ENCODE data around the gene AASS. TPM values are rescaled to one million over a fixed set of nuclear protein-coding genes. Genes with fewer than 3 reads are reported as not detected.

The AASS gene
- total and polyA plus RNA-seq, 7 donors: 2.8 to 9.6 (median 4.8) TPM

DNA sequence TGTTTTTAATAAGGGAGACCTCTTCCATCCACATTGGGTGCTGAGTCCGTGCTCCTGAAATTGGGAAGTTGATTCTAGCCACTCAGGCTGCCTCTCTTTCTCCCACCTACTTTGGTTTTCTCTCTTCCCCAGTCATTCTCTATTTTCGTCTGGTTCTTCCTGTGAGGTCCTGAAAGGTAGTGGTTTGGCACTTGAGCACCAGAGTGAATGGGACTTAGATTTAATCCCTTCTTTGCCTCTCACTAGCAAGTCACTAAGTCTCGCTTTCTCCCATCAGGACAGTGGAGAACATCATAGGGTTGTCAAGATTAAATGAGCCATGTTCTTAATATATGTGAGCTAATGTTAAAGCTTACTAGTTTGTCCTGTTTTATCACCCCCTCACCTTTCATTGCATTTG, 4.0 kb upstream of the AASS start:
- DNase-seq (no peak), ATAC-seq (no peak)
- H3K27me3 ChIP-seq (ENCODE audit: insufficient read depth in 3 of 3, low read length in 2 of 3): no peaks in the 10 kb centered on the region
- TF ChIP-seq, protein P1, sequence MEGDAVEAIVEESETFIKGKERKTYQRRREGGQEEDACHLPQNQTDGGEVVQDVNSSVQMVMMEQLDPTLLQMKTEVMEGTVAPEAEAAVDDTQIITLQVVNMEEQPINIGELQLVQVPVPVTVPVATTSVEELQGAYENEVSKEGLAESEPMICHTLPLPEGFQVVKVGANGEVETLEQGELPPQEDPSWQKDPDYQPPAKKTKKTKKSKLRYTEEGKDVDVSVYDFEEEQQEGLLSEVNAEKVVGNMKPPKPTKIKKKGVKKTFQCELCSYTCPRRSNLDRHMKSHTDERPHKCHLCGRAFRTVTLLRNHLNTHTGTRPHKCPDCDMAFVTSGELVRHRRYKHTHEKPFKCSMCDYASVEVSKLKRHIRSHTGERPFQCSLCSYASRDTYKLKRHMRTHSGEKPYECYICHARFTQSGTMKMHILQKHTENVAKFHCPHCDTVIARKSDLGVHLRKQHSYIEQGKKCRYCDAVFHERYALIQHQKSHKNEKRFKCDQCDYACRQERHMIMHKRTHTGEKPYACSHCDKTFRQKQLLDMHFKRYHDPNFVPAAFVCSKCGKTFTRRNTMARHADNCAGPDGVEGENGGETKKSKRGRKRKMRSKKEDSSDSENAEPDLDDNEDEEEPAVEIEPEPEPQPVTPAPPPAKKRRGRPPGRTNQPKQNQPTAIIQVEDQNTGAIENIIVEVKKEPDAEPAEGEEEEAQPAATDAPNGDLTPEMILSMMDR (IDR thresholded peaks at IDR 0.05): no peak
- H3K27ac ChIP-seq: no peak overlapping the region
- intact Hi-C loops (cut with DNase I): no loop called here
- H3K9me3 ChIP-seq: no peaks in the 10 kb centered on the region
- peaks cover under 1% of the 10 kb centered on the region for H3K4me1 ChIP-seq
- WGBS, 3 donors: 58 to 78% (median 76%) methylated on average over 3 of the region's 3 CpGs
- no peak overlapping the region for H3K4me3 ChIP-seq
- no peaks in the 10 kb centered on the region for H3K36me3 ChIP-seq (ENCODE audit: insufficient read depth in 1 of 2, low read depth in 1 of 2)

DNA sequence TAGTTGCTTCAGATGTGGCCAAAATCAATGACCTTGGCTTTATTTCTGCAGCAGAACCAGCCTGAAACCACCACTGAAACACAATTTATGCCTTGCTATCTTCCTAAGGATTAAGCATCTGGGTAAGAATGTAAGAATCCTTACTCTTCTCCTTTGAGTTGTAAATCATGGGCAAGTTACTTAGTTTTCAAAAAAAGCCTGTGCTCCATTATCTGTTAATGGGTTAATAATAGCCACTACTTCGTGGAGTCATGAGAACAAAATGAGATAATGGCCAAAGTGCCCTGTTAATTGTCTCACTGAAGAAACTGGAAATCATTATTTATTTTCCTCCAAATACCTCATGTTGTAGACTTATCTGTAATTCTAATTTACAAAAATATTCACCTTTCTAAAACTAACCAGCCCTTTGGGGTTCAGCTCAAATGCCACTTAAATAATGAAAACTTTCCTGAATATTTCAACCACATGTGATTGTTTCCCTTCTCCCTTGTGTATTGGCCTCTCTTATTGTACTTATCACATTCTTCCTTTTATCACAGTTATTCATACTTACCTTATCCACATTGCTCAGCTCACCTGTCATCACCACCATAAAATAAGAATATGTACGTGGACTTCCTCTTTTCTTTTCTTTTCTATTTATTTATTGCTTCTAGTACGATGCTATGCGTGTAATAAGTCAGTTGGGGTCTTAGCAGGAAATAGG, 2.0 kb upstream of the AASS start:
- TF ChIP-seq, protein P1 (IDR thresholded peaks at IDR 0.05): no peak
- Histone ChIP-seq H3K9me3 (no peaks in the 10 kb centered on the region), H3K4me3 (no peak overlapping the region), H3K27me3 (ENCODE audit: insufficient read depth in 3 of 3, low read length in 2 of 3) (no peaks in the 10 kb centered on the region), H3K36me3 (ENCODE audit: insufficient read depth in 1 of 2, low read depth in 1 of 2) (no peaks in the 10 kb centered on the region), H3K4me1 (peaks cover 14% of the 10 kb centered on the region), H3K27ac (no peak overlapping the region)
- 77 to 81% (median 80%) methylated on average over 4 of the region's 4 CpGs for WGBS, 3 donors
- intact Hi-C loops (cut with DNase I): no loop called here
- no peak for ATAC-seq
- DNase-seq: no peak

DNA sequence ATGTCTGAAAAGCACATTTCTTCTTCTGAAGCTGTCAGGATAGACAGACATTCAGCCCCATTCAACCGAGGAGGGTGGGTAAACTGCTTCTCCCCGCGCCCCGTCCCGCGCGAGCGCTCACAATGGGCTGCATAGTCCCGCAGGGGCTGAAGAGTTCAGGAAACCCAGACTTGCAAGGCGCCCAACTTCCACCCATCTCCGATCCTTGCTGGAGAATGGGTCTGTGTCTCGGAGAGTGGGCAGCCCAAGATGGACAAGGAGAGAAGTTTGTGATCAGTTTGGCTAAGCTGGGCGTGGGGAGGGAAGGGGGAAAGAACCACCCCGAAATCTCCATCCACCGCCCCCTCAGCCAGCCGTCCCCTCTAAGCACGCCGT, 686 bp downstream of the AASS start:
- 0 to 1% (median 1%) methylated on average over 18 of the region's 18 CpGs for WGBS, 3 donors
- peak; percentile 36 to 48 (median 38) for ATAC-seq
- peak overlapping the region; percentile 78 for H3K4me3 ChIP-seq
- peaks cover 18% of the 10 kb centered on the region for H3K4me1 ChIP-seq
- H3K9me3 ChIP-seq: no peaks in the 10 kb centered on the region
- peak overlapping the region; percentile 79 for H3K27ac ChIP-seq
- TF ChIP-seq, protein P1 (IDR thresholded peaks at IDR 0.05): no peak
- no peaks in the 10 kb centered on the region for H3K27me3 ChIP-seq (ENCODE audit: insufficient read depth in 3 of 3, low read length in 2 of 3)
- H3K36me3 ChIP-seq (ENCODE audit: insufficient read depth in 1 of 2, low read depth in 1 of 2): no peaks in the 10 kb centered on the region
- intact Hi-C loops (cut with DNase I): no loop called here
- DNase-seq: peak; percentile 17 to 45

DNA sequence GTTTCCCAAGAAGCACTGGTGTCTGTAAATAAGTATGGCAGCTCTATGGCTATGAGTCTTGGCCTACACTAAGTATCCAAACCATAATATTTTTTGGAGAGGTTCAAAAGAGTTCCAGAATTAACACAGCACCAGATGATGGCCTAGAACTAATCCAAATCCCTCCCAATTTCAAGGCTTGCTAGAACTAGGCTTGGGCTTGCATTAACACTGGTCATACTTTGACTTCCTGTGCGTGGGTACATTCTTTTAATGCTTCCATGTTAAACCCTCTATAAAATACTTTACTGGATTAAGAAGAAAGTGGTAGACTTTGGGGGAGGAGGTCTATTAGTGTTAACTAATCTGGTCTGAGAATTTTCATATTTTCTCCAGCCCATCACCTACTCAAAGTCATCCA, 3.1 kb downstream of the AASS start:
- DNase-seq (no peak), ATAC-seq (no peak)
- 70 to 88% (median 73%) methylated on average over 1 of the region's 1 CpG for WGBS, 3 donors
- H3K9me3 ChIP-seq: no peaks in the 10 kb centered on the region
- peaks cover 36% of the 10 kb centered on the region for H3K4me1 ChIP-seq
- H3K27ac ChIP-seq: no peak overlapping the region
- TF ChIP-seq, protein P1 (IDR thresholded peaks at IDR 0.05): no peak
- no peaks in the 10 kb centered on the region for H3K36me3 ChIP-seq (ENCODE audit: insufficient read depth in 1 of 2, low read depth in 1 of 2)
- intact Hi-C loops (cut with DNase I): no loop called here
- H3K27me3 ChIP-seq (ENCODE audit: insufficient read depth in 3 of 3, low read length in 2 of 3): no peaks in the 10 kb centered on the region
- H3K4me3 ChIP-seq: no peak overlapping the region
